Liver (tissue), 9 donors: ENCODE measurements around the gene NPAS2. TPM values are rescaled to one million over a fixed set of nuclear protein-coding genes. Genes with fewer than 3 reads are reported as not detected.

Experiments used
- DNase-seq: peaks from one replicate; pipeline ENCODE4 v3.0.0-alpha.2; 2017; ENCODE audit warnings: low spot score
- H3K27ac ChIP-seq, 2 donors: one replicate each; pipeline ENCODE4 v1.7.0; 2013; ENCODE audit warnings: inconsistent platforms in 2 of 2, low read length in 2 of 2, control low read depth in 1 of 2, low read depth in 1 of 2, mild to moderate bottlenecking in 1 of 2
- H3K27me3 ChIP-seq, 4 donors: one replicate each; pipeline versions ENCODE4 v1.6.1 to v1.7.0; 2013; ENCODE audit warnings: low read length in 3 of 4, inconsistent platforms in 1 of 4, mild to moderate bottlenecking in 1 of 4, moderate library complexity in 1 of 4; ENCODE audit not compliant: control insufficient read depth in 4 of 4, insufficient read depth in 4 of 4
- H3K36me3 ChIP-seq, 4 donors: one replicate each; pipeline versions ENCODE4 v1.6.1 to v1.7.0; 2013; ENCODE audit warnings: low read length in 3 of 4, mild to moderate bottlenecking in 3 of 4, low read depth in 1 of 4, moderate library complexity in 1 of 4; ENCODE audit not compliant: control insufficient read depth in 4 of 4, insufficient read depth in 3 of 4
- H3K4me1 ChIP-seq, 4 donors: one replicate each; pipeline versions ENCODE4 v1.6.1 to v1.7.0; 2013; ENCODE audit warnings: low read length in 3 of 4, mild to moderate bottlenecking in 3 of 4, moderate library complexity in 1 of 4; ENCODE audit not compliant: control insufficient read depth in 4 of 4, insufficient read depth in 4 of 4
- H3K4me3 ChIP-seq, 3 donors: one replicate each; pipeline versions ENCODE4 v1.6.1 to v1.7.0; 2013; ENCODE audit warnings: low read length in 3 of 3, control low read depth in 1 of 3, low read depth in 1 of 3, mild to moderate bottlenecking in 1 of 3
- H3K9ac ChIP-seq, 2 donors: one replicate each; pipeline ENCODE4 v1.7.0; 2013; ENCODE audit warnings: low read length in 2 of 2, mild to moderate bottlenecking in 2 of 2, moderate library complexity in 2 of 2, control low read depth in 1 of 2, low read depth in 1 of 2
- H3K9me3 ChIP-seq, 4 donors: one replicate each; pipeline versions ENCODE4 v1.6.1 to v1.7.0; 2013; ENCODE audit warnings: low read length in 3 of 4; ENCODE audit not compliant: control insufficient read depth in 4 of 4
- EGR1 ChIP-seq, 2 donors: IDR thresholded peaks; 2 replicates each; pipeline ENCODE4 v1.6.1; 2016 to 2018; ENCODE audit warnings: antibody characterized with exemption in 2 of 2, low read depth in 2 of 2
- FOXA1 ChIP-seq: IDR thresholded peaks from 2 replicates; pipeline ENCODE4 v1.6.1; 2016; ENCODE audit warnings: antibody characterized with exemption
- FOXA2 ChIP-seq: IDR thresholded peaks from 2 replicates; pipeline ENCODE4 v1.6.1; 2016; ENCODE audit warnings: antibody characterized with exemption
- HNF4A ChIP-seq, 2 donors: conservative IDR thresholded peaks; 2 replicates each; pipeline ENCODE4 v1.6.1; 2016; ENCODE audit warnings: antibody characterized with exemption in 2 of 2, mild to moderate bottlenecking in 2 of 2
- HNF4G ChIP-seq: IDR thresholded peaks from 2 replicates; pipeline ENCODE4 v1.6.1; 2016; ENCODE audit warnings: antibody characterized with exemption
- MAX ChIP-seq: IDR thresholded peaks from 2 replicates; pipeline ENCODE4 v1.6.1; 2016; ENCODE audit warnings: antibody characterized with exemption
- NR2F2 ChIP-seq: IDR thresholded peaks from 2 replicates; pipeline ENCODE4 v1.6.1; 2016; ENCODE audit warnings: antibody characterized with exemption
- RAD21 ChIP-seq, 2 donors: IDR thresholded peaks; 2 replicates each; pipeline ENCODE4 v1.6.1; 2016; ENCODE audit warnings: antibody characterized with exemption in 2 of 2, mild to moderate bottlenecking in 2 of 2
- RXRA ChIP-seq, 2 donors: IDR thresholded peaks; 2 replicates each; pipeline ENCODE4 v1.6.1; 2017 to 2018; ENCODE audit warnings: antibody characterized with exemption in 2 of 2, mild to moderate bottlenecking in 1 of 2
- SP1 ChIP-seq: IDR thresholded peaks from 2 replicates; pipeline ENCODE4 v1.6.1; 2018; ENCODE audit warnings: antibody characterized with exemption, mild to moderate bottlenecking
- TAF1 ChIP-seq: conservative IDR thresholded peaks from 2 replicates; pipeline ENCODE4 v1.6.1; 2016; ENCODE audit warnings: antibody characterized with exemption, mild to moderate bottlenecking
- YY1 ChIP-seq: IDR thresholded peaks from 2 replicates; pipeline ENCODE4 v1.6.1; 2016; ENCODE audit warnings: antibody characterized with exemption, mild to moderate bottlenecking
- WGBS: extraction: QIAGEN DNeasy Blood & Tissue Kit; methylation state at CpG from one replicate; pipeline ENCODE4 v1.1.7; 2013; 5-methylcytosine and 5-hydroxymethylcytosine counted together
- polyA plus RNA-seq, 2 donors: library from polyadenylated mRNA; stranded (reverse) in 1 of 2; unstranded in 1 of 2; fragments of 200-250 nt in 1 of 2; fragments of >200 nt in 1 of 2; fragmentation: Nextera tagmentation in 1 of 2; extraction: Ambion mirVana in 1 of 2; gene quantifications; one replicate each; pipeline versions ENCODE4 v1.2.1 to v1.2.3, GENCODE V29; 2013 to 2015
- total RNA-seq, 2 donors: library from RNA; depleted of rRNA; stranded (reverse); fragments of >200 nt; gene quantifications; one replicate each; pipeline ENCODE4 v1.2.3, GENCODE V29; 2014
- TF ChIP-seq, protein P1 (sequence below): IDR thresholded peaks from 2 replicates; pipeline ENCODE4 v1.6.1; 2016; ENCODE audit warnings: antibody characterized with exemption
- TF ChIP-seq, protein P2 (sequence below): IDR thresholded peaks from 2 replicates; pipeline ENCODE4 v1.6.1; 2016; ENCODE audit warnings: antibody characterized with exemption
- donor health status: healthy.
- donor health status: healthy.
- donor health status: healthy.
- donor health status: healthy.
- donor health status: healthy.

NPAS2 gene
- total and polyA plus RNA-seq, 4 donors: 0.33 to 24.3 (median 6.6) TPM

- Histone ChIP-seq H3K9me3 (no peaks in the 10 kb centered on the region), H3K36me3 (peaks cover 2 to 4% (median 3%) of the 10 kb centered on the region in 4 donors), H3K4me1 (peaks cover 0 to 24% (median 16%) of the 10 kb centered on the region in 4 donors), H3K9ac (no peak overlapping the region), H3K4me3 (no peak overlapping the region), H3K27ac (no peak overlapping the region), H3K27me3 (no peaks in the 10 kb centered on the region)
- DNase-seq: no peak
- TF ChIP-seq TAF1 (no peak), RXRA (IDR thresholded peaks at IDR 0.05) (no peak), RAD21 (IDR thresholded peaks at IDR 0.05) (no peak), NR2F2 (no peak), HNF4G (no peak), MAX (no peak), SP1 (no peak), EGR1 (IDR thresholded peaks at IDR 0.05; ENCODE audit: low read depth in 2 of 2) (no peak), FOXA2 (no peak), FOXA1 (no peak), HNF4A (conservative IDR thresholded peaks at IDR 0.05) (no peak)
- TF ChIP-seq, protein P1, sequence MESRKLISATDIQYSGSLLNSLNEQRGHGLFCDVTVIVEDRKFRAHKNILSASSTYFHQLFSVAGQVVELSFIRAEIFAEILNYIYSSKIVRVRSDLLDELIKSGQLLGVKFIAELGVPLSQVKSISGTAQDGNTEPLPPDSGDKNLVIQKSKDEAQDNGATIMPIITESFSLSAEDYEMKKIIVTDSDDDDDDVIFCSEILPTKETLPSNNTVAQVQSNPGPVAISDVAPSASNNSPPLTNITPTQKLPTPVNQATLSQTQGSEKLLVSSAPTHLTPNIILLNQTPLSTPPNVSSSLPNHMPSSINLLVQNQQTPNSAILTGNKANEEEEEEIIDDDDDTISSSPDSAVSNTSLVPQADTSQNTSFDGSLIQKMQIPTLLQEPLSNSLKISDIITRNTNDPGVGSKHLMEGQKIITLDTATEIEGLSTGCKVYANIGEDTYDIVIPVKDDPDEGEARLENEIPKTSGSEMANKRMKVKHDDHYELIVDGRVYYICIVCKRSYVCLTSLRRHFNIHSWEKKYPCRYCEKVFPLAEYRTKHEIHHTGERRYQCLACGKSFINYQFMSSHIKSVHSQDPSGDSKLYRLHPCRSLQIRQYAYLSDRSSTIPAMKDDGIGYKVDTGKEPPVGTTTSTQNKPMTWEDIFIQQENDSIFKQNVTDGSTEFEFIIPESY: no peak
- WGBS: 94% methylated on average over 2 of the region's 2 CpGs
Measured at GRCh38 chr2:100929147-100929546, 109.2 kb downstream of the NPAS2 start.

GRCh38 chr2:100934504-100935371 is 114.8 kb downstream of the NPAS2 start:
- Histone ChIP-seq H3K27me3 (no peaks in the 10 kb centered on the region), H3K4me1 (peaks cover 3 to 21% (median 15%) of the 10 kb centered on the region in 4 donors), H3K27ac (no peak overlapping the region), H3K9ac (no peak overlapping the region), H3K36me3 (peaks cover 0 to 3% (median 2%) of the 10 kb centered on the region in 4 donors), H3K9me3 (no peaks in the 10 kb centered on the region), H3K4me3 (no peak overlapping the region)
- 85% methylated on average over 6 of the region's 6 CpGs for WGBS
- no peak for DNase-seq
- no peak for TF ChIP-seq EGR1 (IDR thresholded peaks at IDR 0.05; ENCODE audit: low read depth in 2 of 2)
- TF ChIP-seq, protein P2, sequence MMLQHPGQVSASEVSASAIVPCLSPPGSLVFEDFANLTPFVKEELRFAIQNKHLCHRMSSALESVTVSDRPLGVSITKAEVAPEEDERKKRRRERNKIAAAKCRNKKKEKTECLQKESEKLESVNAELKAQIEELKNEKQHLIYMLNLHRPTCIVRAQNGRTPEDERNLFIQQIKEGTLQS: no peak
- no peak for TF ChIP-seq NR2F2
- TF ChIP-seq FOXA2: no peak
- TF ChIP-seq YY1: no peak
- TF ChIP-seq HNF4G: no peak
- no peak for TF ChIP-seq TAF1

GRCh38 chr2:100935372-100935752 is 115.4 kb downstream of the NPAS2 start:
- TF ChIP-seq MAX (no peak), FOXA1 (no peak)
- WGBS: 92% methylated on average over 3 of the region's 3 CpGs
- no peak for DNase-seq
- H3K4me1 ChIP-seq: peaks cover 5 to 27% (median 20%) of the 10 kb centered on the region in 4 donors
- no peak overlapping the region for H3K9ac ChIP-seq
- H3K27me3 ChIP-seq: no peaks in the 10 kb centered on the region
- H3K9me3 ChIP-seq: no peaks in the 10 kb centered on the region
- no peak overlapping the region for H3K4me3 ChIP-seq
- H3K36me3 ChIP-seq: peaks cover 0 to 3% (median 2%) of the 10 kb centered on the region in 4 donors
- no peak overlapping the region for H3K27ac ChIP-seq
